HG02970 (cell line): Measurements from ENCODE around the gene CCDC174.

ENCODE experiments used
- ATAC-seq: cut with Tn5 transposase; IDR thresholded peaks from one replicate; pipeline ENCODE4 v1.9.1; 2021; ENCODE audit warnings: mild to moderate bottlenecking, moderate library complexity, moderate number of reproducible peaks; ENCODE audit not compliant: unreplicated experiment, low FRiP score

CCDC174 gene

GRCh38 chr3:14624498-14624897 is 27.1 kb upstream of the CCDC174 start:
- ATAC-seq: no peak

GRCh38 chr3:14625443-14625842 is 26.1 kb upstream of the CCDC174 start:
- no peak for ATAC-seq

GRCh38 chr3:14627815-14628214 is 23.7 kb upstream of the CCDC174 start:
- no peak for ATAC-seq

GRCh38 chr3:14628406-14628805 is 23.2 kb upstream of the CCDC174 start:
- ATAC-seq: no peak

- ATAC-seq: no peak
These were observed 21.0 kb upstream of the CCDC174 start for GRCh38 chr3:14630404-14631100.

GRCh38 chr3:14631101-14631497 is 20.5 kb upstream of the CCDC174 start:
- ATAC-seq: no peak

GRCh38 chr3:14631687-14632441 is 19.7 kb upstream of the CCDC174 start:
- ATAC-seq: no peak

- no peak for ATAC-seq
These were observed 19.1 kb upstream of the CCDC174 start for GRCh38 chr3:14632442-14632930.

GRCh38 chr3:14633417-14633816 is 18.1 kb upstream of the CCDC174 start:
- no peak for ATAC-seq

GRCh38 chr3:14633819-14634424 is 17.6 kb upstream of the CCDC174 start:
- no peak for ATAC-seq

- ATAC-seq: no peak
These were observed 16.7 kb upstream of the CCDC174 start for GRCh38 chr3:14634763-14635400.

GRCh38 chr3:14636496-14637087 is 15.0 kb upstream of the CCDC174 start:
- ATAC-seq: no peak

GRCh38 chr3:14640157-14640562 is 11.4 kb upstream of the CCDC174 start:
- no peak for ATAC-seq

- no peak for ATAC-seq
These were observed 10.8 kb upstream of the CCDC174 start for GRCh38 chr3:14640734-14641133.

- no peak for ATAC-seq
These were observed 10.2 kb upstream of the CCDC174 start for GRCh38 chr3:14641346-14641745.

GRCh38 chr3:14645453-14645852 is 6.1 kb upstream of the CCDC174 start:
- no peak for ATAC-seq

GRCh38 chr3:14646131-14646573 is 5.4 kb upstream of the CCDC174 start:
- ATAC-seq: no peak

GRCh38 chr3:14646589-14647413 is 4.8 kb upstream of the CCDC174 start:
- ATAC-seq: no peak
